Common myeloid progenitor, CD34-positive (primary cell): ENCODE results near the gene FYB1.
"Not testable (repeated sequence)": the region's sequence is repeated elsewhere in the genome, so short reads cannot be mapped to it uniquely, and the experiment has no call there.

ENCODE experiments used
- CTCF ChIA-PET: fragments of 350-600 bp; sonication (Branson Sonifier 250); formaldehyde crosslinking; loops from one replicate; lab custom pipeline; 2021; ENCODE audit warnings: antibody characterized with exemption; lab: Charles Lee
- POLR2A ChIA-PET: fragments of 350-600 bp; sonication (Branson Sonifier 250); formaldehyde crosslinking; loops from one replicate; lab custom pipeline; 2021; ENCODE audit warnings: antibody characterized with exemption; lab: Charles Lee
- DNase-seq, 3 donors: peaks; one replicate each; pipeline versions ENCODE4 v3.0.0 to v3.0.0-alpha.2; 2013
- H3K27ac ChIP-seq, 2 experiments: 1 replicate in 1 of 2; 2 replicates in 1 of 2; pipeline ENCODE4 v1.7.0; 2013; ENCODE audit warnings: inconsistent platforms in 2 of 2, low read length in 2 of 2, mild to moderate bottlenecking in 2 of 2, low read depth in 1 of 2, moderate library complexity in 1 of 2; ENCODE audit not compliant: severe bottlenecking in 2 of 2, insufficient read depth in 1 of 2, poor library complexity in 1 of 2
- H3K27me3 ChIP-seq, 5 experiments: replicated peaks in 2 of 5; 1 replicate in 3 of 5; 2 replicates in 2 of 5; pipeline versions ENCODE4 v1.6.1 to v1.7.0; 2013; ENCODE audit warnings: low read length in 4 of 5, mild to moderate bottlenecking in 2 of 5, moderate library complexity in 2 of 5, inconsistent platforms in 1 of 5; ENCODE audit not compliant: insufficient read depth in 5 of 5, control insufficient read depth in 4 of 5
- H3K36me3 ChIP-seq, 4 experiments: 1 replicate in 2 of 4; 2 replicates in 2 of 4; pipeline versions ENCODE4 v1.6.1 to v1.7.0; 2013; ENCODE audit warnings: low read length in 3 of 4, control low read depth in 1 of 4, mild to moderate bottlenecking in 1 of 4; ENCODE audit not compliant: control insufficient read depth in 4 of 4, insufficient read depth in 4 of 4
- H3K4me1 ChIP-seq, 4 experiments: 1 replicate in 3 of 4; 2 replicates in 1 of 4; pipeline versions ENCODE4 v1.6.1 to v1.7.1; 2013; ENCODE audit warnings: low read length in 3 of 4, mild to moderate bottlenecking in 3 of 4, control low read depth in 1 of 4, inconsistent platforms in 1 of 4, moderate library complexity in 1 of 4; ENCODE audit not compliant: control insufficient read depth in 4 of 4, insufficient read depth in 4 of 4; ENCODE audit errors: control extremely low read depth in 1 of 4
- H3K4me3 ChIP-seq, 7 experiments: 1 replicate in 4 of 7; 2 replicates in 3 of 7; pipeline versions ENCODE4 v1.5.1 to v1.7.0; 2013; ENCODE audit warnings: mild to moderate bottlenecking in 7 of 7, low read length in 6 of 7, moderate library complexity in 6 of 7, inconsistent platforms in 2 of 7, low read depth in 2 of 7, control low read depth in 1 of 7; ENCODE audit not compliant: insufficient read depth in 4 of 7, control insufficient read depth in 1 of 7; ENCODE audit errors: extremely low read depth in 1 of 7
- H3K9me3 ChIP-seq, 5 experiments: 1 replicate in 4 of 5; 2 replicates in 1 of 5; pipeline versions ENCODE4 v1.6.1 to v1.7.1; 2013; ENCODE audit warnings: low read length in 4 of 5, mild to moderate bottlenecking in 2 of 5, inconsistent platforms in 1 of 5, low read depth in 1 of 5, moderate library complexity in 1 of 5; ENCODE audit not compliant: control insufficient read depth in 4 of 5, insufficient read depth in 2 of 5; ENCODE audit errors: control extremely low read depth in 1 of 5
- WGBS: methylation state at CpG from one replicate; pipeline ENCODE4 v1.1.5; 2013; ENCODE audit not compliant: insufficient coverage; 5-methylcytosine and 5-hydroxymethylcytosine counted together

The FYB1 gene

DNA sequence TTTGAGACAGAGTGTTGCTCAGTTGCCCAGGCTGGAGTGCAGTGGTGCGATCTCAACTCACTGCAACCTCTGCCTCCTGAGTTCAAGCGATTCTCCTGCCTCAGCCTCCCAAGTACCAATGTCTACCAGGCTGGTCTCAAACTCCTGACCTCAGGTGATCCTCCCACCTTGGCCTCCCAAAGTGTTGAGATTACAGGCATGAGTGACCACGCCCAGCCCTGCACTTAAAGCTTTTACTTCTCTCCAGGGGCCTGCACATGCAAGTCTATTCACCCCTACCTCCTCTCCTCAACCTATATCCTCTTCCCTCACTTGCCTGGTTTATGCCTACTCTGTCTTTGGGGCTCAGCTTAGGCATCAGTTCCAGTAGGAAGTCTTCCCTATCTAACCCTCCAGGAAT is 39.8 kb downstream of the FYB1 start:
- 67% methylated on average over 3 of the region's 3 CpGs for WGBS

DNA sequence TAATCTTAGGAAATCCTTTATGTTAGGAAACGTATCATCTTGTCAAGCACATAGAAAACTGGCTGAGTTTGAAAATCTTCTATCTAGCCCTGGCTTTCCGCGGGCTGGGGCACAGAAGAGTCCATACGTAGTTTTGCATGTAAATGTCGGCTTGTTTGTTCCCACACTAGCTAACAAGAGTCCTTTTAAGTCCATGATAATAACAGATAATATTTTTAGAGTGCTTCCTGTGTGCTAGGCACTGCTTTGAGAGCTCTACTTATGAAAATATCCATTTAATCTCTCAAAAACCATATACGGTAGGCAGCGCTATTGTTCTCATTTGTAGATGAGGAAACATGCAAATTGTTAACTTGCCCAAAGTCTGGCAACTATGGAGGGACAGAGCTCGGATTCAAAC is 40.5 kb downstream of the FYB1 start:
- Histone ChIP-seq H3K9me3 (no peaks in the 10 kb centered on the region), H3K4me3 (no peak overlapping the region), H3K27me3 (no peaks in the 10 kb centered on the region), H3K36me3 (no peaks in the 10 kb centered on the region), H3K4me1 (peaks cover 28 to 62% (median 40%) of the 10 kb centered on the region in 4 experiments), H3K27ac (no peak overlapping the region)
- WGBS, result 93% methylated on average over 3 of the region's 8 CpGs
- POLR2A ChIA-PET, result no interaction called here
- DNase-seq, result no peak
- CTCF ChIA-PET, result interaction anchor here (0.7 to 1.2 kb wide), 2 partner anchors 11 to 18 kb away, joined by 3 read pairs; no protein-coding TSS in a partner anchor

More for the DNA sequence above, 39.8 kb downstream of the FYB1 start:
- CTCF ChIA-PET, result interaction anchor here (0.7 to 2.7 kb wide), 3 partner anchors 10 to 17 kb away, joined by 3 to 13 read pairs (median 3); no protein-coding TSS in a partner anchor
- H3K36me3 ChIP-seq, POLR2A ChIA-PET, H3K9me3 ChIP-seq, H3K4me3 ChIP-seq, DNase-seq, H3K27ac ChIP-seq, H3K27me3 ChIP-seq: not testable (repeated sequence)
- peaks cover 28 to 56% (median 40%) of the 10 kb centered on the region in 4 experiments for H3K4me1 ChIP-seq

DNA sequence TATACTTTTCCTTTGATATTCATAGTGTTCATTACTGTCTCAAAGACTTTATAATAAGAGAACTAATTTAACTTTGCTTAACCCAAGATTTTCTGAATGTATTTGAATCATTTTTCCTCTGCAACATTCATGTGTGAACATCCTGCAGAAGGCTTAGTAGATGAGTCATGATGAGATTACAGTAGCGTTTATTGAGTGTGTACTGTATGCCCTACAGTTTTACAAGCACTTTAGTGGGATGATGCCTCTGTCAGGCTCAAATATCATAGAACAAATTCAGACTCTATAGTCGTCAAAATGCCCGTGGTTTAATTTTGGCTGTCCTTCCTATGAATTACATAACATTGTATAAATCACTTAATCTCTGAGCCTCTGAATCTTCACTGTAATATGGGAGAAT is 41.2 kb downstream of the FYB1 start:
- WGBS, result 33% methylated on average over 1 of the region's 3 CpGs
- H3K4me1 ChIP-seq, result peaks cover 28 to 62% (median 40%) of the 10 kb centered on the region in 4 experiments
- peak overlapping the region in 1 of 7 experiments; percentile 45 for H3K4me3 ChIP-seq
- H3K27ac ChIP-seq, result peak overlapping the region in 1 of 2 experiments; percentile 69
- H3K36me3 ChIP-seq, result no peaks in the 10 kb centered on the region
- ChIA-PET CTCF (interaction anchor here (1.3 kb wide), 1 partner anchor 16 kb away, joined by 3 read pairs; no protein-coding TSS in a partner anchor), POLR2A (no interaction called here)
- no peaks in the 10 kb centered on the region for H3K27me3 ChIP-seq
- peak in 2 of 3 donors; percentile 40 to 63 for DNase-seq
- peaks cover 0 to 6% (median 0%) of the 10 kb centered on the region in 5 experiments for H3K9me3 ChIP-seq

DNA sequence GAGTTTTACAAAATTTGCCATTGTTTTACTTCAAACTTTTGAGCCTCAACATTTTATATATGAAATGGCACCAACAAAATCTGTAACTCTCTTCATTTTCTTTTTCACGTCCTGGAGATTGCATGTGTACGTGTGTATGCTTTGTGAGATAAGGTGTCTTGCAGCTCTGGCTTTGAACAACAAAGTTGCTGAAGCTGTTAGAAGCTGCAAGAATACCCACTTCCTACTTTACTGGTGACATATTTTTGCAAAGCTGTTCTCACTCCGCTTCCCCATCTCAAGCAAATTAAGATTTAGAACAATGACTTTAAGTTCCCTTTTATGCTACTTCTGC is 41.8 kb downstream of the FYB1 start:
- Histone ChIP-seq H3K27ac (peak overlapping the region in 1 of 2 experiments; percentile 69), H3K27me3 (no peaks in the 10 kb centered on the region), H3K36me3 (no peaks in the 10 kb centered on the region), H3K4me3 (peak overlapping the region in 3 of 7 experiments; percentile 32 to 45 (median 37)), H3K4me1 (peaks cover 28 to 62% (median 40%) of the 10 kb centered on the region in 4 experiments), H3K9me3 (peaks cover 0 to 9% (median 2%) of the 10 kb centered on the region in 5 experiments)
- DNase-seq, result peak; percentile 63 to 95 (median 91)
- 0% methylated on average over 1 of the region's 3 CpGs for WGBS
- POLR2A ChIA-PET, result no interaction called here
- CTCF ChIA-PET, result interaction anchor here (1.3 to 1.6 kb wide), 3 partner anchors 17 to 106 kb away, joined by 3 to 4 read pairs (median 4); partner anchors contain the start of gene FYB1

DNA sequence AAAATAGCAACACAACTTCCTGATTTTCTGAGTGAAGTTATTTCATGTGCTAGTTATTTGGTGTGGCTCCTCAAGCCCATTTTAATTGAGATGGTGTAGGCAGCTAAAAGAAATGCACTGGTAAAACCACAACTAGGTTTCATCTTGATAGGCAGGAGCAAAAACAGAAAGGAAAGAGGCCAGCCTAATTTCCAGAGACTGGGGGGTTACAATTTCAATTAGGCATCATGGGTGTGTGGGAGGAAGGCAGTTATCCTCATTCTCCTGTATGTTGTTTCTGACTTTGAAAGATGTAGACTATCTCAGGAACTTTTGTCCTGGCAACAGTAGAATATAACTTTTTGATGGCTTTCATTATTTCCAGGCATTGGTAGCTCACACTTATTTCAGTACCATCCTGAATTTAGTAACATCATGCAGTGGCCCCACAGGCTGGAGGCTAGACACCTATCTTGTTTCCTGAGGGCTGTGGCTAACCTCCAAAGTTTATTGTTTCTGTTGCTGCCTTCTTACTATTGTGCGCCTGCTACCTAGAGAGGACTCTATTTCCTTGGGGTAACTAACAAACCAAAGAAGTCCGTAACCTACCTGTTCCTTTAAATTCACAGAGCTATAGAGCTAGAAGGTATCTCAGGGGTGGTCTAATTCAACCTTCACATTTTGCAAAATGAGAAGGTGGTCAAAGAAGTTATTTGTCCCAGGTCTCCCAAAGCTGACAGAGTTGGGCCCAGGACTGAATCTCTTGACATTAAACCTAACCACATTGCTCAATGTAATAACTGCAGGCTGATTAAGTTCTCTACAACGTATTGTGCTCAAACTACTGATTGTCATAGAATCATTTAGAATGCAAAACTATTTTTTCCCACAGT is 42.4 kb downstream of the FYB1 start:
- Histone ChIP-seq H3K27ac (peak overlapping the region; percentile 44 to 69), H3K36me3 (no peaks in the 10 kb centered on the region), H3K4me1 (peaks cover 28 to 60% (median 39%) of the 10 kb centered on the region in 4 experiments), H3K27me3 (no peaks in the 10 kb centered on the region), H3K9me3 (peaks cover 0 to 9% (median 3%) of the 10 kb centered on the region in 5 experiments), H3K4me3 (peak overlapping the region in 6 of 7 experiments; percentile 8 to 51 (median 34))
- WGBS, result 0% methylated on average over 2 of the region's 3 CpGs
- DNase-seq, result peak; percentile 40 to 79 (median 65)
- POLR2A ChIA-PET, result interaction anchor here (0.8 kb wide), 1 partner anchor 14 kb away, joined by 3 read pairs; no protein-coding TSS in a partner anchor
- CTCF ChIA-PET, result interaction anchor here (1.3 to 1.6 kb wide), 3 partner anchors 17 to 106 kb away, joined by 3 to 4 read pairs (median 4); partner anchors contain the start of gene FYB1

DNA sequence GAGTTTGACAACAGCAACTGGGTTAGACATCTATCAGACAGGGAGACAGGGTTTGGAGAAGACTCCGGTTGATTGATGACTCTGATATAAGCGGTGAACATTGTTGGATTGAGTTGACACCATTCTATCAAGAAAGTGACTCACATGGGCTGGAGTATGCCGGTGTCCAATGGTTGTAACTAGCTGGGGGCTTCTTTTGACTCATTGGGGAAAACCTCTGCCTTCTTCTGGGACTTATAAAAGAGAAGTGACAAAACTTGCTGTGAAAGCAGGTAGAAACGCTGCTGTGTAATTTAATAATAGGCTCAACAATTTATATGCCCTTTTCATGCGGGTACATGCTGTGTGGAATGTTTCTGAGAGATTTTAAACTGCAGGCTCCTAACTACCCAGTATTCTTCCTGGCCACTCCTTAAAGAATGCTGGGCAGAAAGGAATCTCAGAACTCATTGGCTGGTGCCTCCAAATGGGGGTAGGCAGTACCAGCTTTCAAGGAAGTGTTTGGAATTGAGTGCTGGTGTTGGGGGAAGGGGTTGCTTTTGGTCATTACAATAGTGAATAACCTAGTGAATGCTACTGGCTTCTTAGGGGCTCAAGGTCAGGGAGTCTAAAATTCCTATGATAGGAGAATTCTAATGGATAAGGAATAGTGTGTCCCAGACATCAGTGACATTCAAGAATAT is 43.9 kb downstream of the FYB1 start:
- no peak overlapping the region for H3K27ac ChIP-seq
- CTCF ChIA-PET, result interaction anchor here (1.1 to 1.8 kb wide), 3 partner anchors 26 to 89 kb away, joined by 3 to 5 read pairs (median 3); no protein-coding TSS in a partner anchor
- no peak overlapping the region for H3K4me3 ChIP-seq
- POLR2A ChIA-PET, result no interaction called here
- H3K4me1 ChIP-seq, result peaks cover 28 to 57% (median 35%) of the 10 kb centered on the region in 4 experiments
- no peaks in the 10 kb centered on the region for H3K27me3 ChIP-seq
- 95% methylated on average over 5 of the region's 5 CpGs for whole genome bisulfite sequencing
- peaks cover 0 to 11% (median 3%) of the 10 kb centered on the region in 5 experiments for H3K9me3 ChIP-seq
- DNase-seq, result no peak
- H3K36me3 ChIP-seq, result no peaks in the 10 kb centered on the region
